GM11168 (cell line): Measurements from ENCODE around the gene CHD6.

ENCODE experiments used
- in situ Hi-C: fragments of 300-500 bp; cut with MboI; formaldehyde crosslinking; loops from one replicate; pipeline ENCODE4 v1.12.0; 2022; ENCODE audit warnings: low sequenced_read_pairs; ENCODE audit not compliant: unreplicated experiment

CHD6 gene

DNA sequence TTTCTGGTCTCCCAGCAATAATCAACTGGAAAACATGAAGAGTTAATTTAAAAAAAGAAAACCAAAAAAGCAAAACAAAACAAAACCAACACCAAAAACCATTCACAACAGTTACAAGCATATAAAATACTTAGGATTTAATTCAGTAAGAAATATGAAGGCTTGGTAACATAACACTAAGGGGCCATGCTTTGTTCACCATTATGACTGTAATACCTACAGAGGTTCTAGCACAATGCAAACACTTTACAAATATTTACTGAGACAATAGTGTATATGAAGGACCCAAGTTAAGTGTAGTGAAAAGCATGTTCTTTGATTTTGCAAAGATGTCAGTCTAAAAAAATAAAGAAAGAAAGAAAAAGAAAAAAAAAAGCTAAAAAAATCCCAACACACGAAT, 141.7 kb downstream of the CHD6 start:
- in situ Hi-C loops, result no loop called here

GRCh38 chr20:41476013-41476441, 142.2 kb downstream of the CHD6 start:
- in situ Hi-C loops, result no loop called here

- in situ Hi-C loops, result no loop called here
Observed at GRCh38 chr20:41475503-41475902, 142.7 kb downstream of the CHD6 start.

- in situ Hi-C loops, result no loop called here
Observed at GRCh38 chr20:41470362-41471095, 147.6 kb downstream of the CHD6 start.

GRCh38 chr20:41469868-41470267, 148.3 kb downstream of the CHD6 start:
- in situ Hi-C loops, result no loop called here

DNA sequence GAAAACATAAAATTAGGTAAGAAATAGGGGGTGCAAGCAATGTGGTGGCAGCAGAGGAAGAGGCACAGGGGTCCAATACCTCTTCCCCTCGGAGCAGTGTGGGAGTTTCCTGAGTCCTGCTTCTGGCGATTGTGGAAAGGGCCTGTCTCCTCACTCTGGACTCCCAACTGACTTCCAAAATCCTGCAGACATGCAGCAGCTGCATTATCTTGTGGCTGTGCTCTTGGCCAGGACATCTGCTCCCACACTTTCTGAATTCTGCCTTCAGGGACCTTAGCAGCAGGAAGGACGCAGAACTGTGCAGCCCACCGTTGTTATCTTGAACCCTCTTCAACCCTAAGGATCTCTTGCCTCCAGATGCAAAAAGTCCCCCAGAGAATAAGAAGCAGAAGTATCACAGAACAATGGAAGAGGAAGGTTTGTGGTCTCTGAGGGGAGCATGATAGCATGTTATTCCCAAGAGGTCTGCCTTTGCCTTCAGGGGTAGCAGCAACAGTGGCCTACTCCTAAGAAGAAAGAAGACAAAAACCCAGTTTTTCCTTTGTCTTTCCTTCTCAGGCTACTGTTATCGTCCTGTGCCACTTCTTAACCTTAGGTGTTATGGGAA, 149.1 kb downstream of the CHD6 start:
- in situ Hi-C loops, result no loop called here

DNA sequence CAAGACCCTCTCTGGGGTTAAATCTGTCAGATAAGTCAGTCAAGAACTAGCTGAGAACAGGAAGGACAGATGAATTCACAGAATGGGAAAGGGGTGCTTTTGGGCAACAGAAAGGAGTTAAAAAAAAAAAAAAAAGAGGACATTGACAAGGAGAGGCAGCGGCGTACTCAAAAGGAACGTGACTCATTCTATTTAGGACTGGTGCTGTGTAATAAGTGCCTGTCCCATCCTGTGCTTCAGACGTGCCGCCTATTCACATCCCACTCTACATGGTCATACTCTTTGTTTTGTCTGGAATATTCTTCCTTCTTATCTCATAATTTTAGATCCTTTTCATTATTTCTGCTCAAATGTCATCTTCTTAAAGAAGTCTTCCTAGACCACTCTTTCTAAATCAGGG, 150.5 kb downstream of the CHD6 start:
- in situ Hi-C loops, result no loop called here

GRCh38 chr20:41467220-41467619, 151.0 kb downstream of the CHD6 start:
- in situ Hi-C loops, result no loop called here

DNA sequence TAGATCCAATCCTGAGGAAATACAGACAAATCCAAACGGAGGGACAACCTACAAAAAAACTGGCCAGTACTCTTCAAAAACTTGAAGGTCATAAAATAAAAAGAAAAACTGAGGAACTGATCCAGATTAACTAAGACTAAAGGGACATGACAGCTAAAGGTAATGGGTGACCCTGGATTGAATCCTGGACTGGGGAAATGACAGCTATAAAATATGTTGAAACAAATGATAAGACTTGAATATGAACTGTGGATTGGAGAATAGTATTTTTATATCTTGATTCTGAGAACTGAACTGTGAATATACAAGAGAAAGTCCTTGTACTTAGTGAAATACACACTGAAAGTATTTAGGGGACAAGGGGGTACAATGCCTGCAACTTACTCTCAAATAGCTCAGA, 154.6 kb downstream of the CHD6 start:
- in situ Hi-C loops, result no loop called here

- in situ Hi-C loops, result no loop called here
Observed at GRCh38 chr20:41462372-41463161, 155.6 kb downstream of the CHD6 start.

DNA sequence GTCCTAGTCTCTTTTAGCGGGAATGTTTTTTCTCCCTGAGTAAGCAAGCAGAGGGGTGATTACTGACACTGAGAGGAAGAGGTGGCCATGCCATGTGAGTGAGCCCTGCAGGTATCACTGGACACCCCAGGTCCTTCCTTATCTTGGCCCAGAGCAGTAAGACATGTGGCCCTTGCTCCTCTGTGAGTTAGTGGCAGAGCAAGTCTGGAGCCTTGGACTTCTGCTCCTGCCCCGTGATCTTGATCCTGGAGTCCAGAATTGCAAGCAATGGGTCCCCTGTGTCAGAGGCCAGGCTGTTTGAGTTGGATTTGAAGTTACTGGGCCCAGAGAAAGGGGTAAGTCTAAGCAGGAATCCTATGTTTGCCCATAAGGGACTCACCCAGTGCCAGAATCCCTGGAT, 159.4 kb downstream of the CHD6 start:
- in situ Hi-C loops, result no loop called here

- in situ Hi-C loops, result no loop called here
Observed at GRCh38 chr20:41457173-41457857, 160.9 kb downstream of the CHD6 start.

GRCh38 chr20:41456351-41456750, 161.8 kb downstream of the CHD6 start:
- in situ Hi-C loops, result no loop called here

DNA sequence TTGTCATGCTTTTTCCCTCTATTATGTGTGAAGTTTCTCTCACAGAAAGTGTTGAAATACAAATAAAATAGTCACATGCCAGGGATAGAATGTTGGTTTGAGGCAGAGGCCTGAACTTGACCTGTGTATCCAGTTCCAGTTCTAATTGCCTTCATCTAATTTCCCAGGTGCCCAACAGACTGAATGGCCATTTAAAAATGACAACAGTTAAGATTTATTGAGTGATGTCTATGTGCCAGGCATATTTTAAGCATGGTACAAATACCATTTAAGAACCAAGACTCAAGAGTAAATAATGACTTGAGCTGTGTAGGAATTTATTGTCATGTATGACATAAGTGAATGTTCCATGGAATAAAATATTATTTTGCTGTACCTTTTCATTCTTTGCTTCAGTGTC, 163.9 kb downstream of the CHD6 start:
- in situ Hi-C loops, result no loop called here

GRCh38 chr20:41453010-41453950, 164.9 kb downstream of the CHD6 start:
- in situ Hi-C loops, result no loop called here

DNA sequence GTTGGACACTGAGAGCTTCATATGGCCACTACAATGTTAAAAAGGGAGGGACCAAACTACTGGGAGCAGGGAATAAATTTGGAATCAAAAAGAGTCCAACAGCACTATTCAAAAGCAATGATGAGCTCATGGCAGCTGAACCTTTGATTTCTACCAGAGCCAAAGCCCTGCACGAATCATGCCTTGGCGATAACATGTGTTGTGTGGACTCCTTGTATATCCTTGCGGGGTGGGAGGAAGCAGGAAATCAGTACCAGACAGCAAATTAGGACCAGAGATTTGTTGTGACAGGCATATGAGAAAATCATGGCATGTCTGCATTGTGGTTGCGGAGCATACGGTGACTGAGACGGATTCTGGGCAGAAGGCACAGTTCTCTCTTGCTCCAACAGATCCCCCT, 166.0 kb downstream of the CHD6 start:
- in situ Hi-C loops, result no loop called here

GRCh38 chr20:41447006-41447405, 171.2 kb downstream of the CHD6 start:
- in situ Hi-C loops, result no loop called here

- in situ Hi-C loops, result no loop called here
Observed at GRCh38 chr20:41446456-41446855, 171.7 kb downstream of the CHD6 start.

DNA sequence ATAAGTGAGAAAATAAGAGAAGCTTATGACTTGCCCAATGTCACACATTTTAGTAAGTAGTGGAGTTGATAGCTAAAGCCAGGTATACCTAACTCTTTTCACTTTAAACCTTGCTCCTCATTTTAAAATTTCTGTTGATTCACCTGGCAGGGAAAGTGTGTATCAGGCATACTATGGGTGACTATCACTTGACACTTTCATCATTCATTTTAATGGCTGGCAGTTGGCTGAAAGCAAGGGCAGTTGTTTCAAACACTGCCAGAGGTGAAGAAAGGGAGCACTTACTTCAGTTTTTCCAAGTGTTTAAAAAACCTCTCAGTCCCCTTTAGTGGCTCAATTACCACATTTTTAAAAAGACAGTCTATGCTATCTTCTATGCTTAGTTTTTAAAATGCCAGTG, 173.4 kb downstream of the CHD6 start:
- in situ Hi-C loops, result no loop called here

DNA sequence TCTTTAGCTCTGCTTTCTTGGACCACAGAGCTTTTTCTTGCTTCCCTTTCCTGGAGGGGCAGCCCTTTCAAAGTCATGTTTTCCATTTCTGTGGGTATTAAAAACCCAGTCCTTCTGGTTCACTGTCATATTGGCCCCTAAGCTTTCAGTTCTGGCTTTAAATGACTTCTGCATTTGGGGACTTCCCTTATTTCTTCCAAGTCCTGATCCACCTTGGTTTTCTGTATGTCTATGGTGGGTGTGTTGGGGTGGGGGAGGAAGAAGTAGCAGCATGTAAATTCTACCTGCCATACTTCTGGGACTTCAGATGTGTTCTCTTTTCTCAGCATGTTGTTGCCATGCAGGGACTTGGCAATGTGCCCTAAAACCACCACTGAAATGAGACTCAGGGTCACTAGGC, 174.5 kb downstream of the CHD6 start:
- in situ Hi-C loops, result no loop called here
